ENCODE data around the gene CKAP4. TPM values are rescaled to one million over a fixed set of nuclear protein-coding genes. Genes with fewer than 3 reads are reported as not detected.

CKAP4 gene
- total and polyA plus RNA-seq, 2 of the 13 experiments (the other 11 are each of a cell fraction or from before 2014, with no cell fraction given), result 39.2 to 70.2 TPM

DNA sequence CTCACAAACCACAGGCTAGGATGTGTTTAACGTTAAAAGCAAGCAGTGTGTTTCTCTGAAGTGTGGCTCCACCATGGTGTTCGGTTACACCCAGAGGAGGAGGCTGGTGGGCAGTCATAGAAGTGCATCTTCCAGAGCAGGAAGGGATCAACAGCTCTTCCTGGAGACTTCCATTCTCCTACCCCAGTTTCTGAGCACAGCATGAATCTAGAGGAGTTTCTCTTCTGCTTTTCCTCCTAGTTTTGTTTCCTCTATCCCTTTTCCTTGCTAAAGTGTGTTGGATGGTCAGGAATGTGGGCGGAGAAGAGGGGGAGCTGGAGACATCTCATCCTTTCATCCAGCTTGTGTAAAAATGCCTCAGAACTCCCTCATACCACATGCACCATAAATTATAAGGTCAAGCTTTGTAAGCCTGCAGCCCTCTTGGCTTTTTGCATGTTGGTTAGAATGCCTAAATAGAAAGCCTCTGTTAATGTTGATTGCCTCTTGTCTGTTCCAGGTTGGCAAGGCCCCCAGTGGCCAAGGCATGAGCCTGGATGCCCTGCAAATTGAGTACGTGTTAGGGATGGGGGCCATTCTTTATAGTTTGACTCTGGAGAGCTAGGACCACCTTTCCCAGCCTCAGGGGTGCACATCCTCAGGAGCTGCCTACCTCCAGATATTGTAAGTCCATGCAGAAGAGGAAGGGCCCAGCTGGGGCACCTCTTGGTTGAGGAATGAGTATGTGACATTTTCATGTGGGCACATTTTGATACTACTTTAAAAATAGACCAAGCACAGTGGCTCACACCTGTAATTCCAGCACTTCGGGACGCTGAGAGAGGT is 4.0 kb upstream of the CKAP4 start:
- Histone ChIP-seq H3K4me2 (ENCODE audit: low read depth, low read length) (no peak overlapping the region), H3K4me1 (ENCODE audit: insufficient read depth, low read length) (peaks cover 23% of the 10 kb centered on the region), H2AFZ (ENCODE audit: low read length) (no peak overlapping the region), H3K4me3 (replicated peaks in 1 of 3; ENCODE audit: insufficient read depth in 1 of 3, low read depth in 2 of 3, low read length in 3 of 3) (no peak overlapping the region), H3K27me3 (ENCODE audit: control insufficient read depth in 1 of 2, insufficient read depth in 2 of 2, low read length in 2 of 2) (peaks cover 0 to 7% of the 10 kb centered on the region in 2 experiments; a peak in 1 of 5 replicates), H3K9me3 (ENCODE audit: low read length) (no peaks in the 10 kb centered on the region), H3K27ac (ENCODE audit: extremely low read length, insufficient read depth, low read length) (no peak overlapping the region), H3K9ac (ENCODE audit: insufficient read depth, low read depth, low read length) (no peak overlapping the region), H3K36me3 (replicated peaks in 1 of 2; ENCODE audit: control insufficient read depth in 1 of 2, insufficient read depth in 2 of 2, low read length in 2 of 2) (no peaks in the 10 kb centered on the region), H4K20me1 (ENCODE audit: insufficient read depth, low read length) (no peaks in the 10 kb centered on the region), H3K79me2 (ENCODE audit: insufficient read depth, low read length) (peaks cover under 1% of the 10 kb centered on the region)
- 36% methylated on average over 5 of the region's 6 CpGs for WGBS (ENCODE audit: low lambda C conversion rate)
- POLR2A ChIA-PET, result interaction anchor here (1.2 kb wide), 1 partner anchor 106 kb away, joined by 3 read pairs; the partner anchor contains the start of gene POLR3B
- no peak for DNase-seq (ENCODE audit: low spot score)
- ATAC-seq, result peak; percentile 12; the same call in 2 of the 3 replicates
- FAIRE-seq, result no peak
- intact Hi-C loops (cut with micrococcal nuclease; ENCODE audit: unreplicated experiment) (loop anchor here (2.0 kb wide), 1 partner anchor 31 kb away; no protein-coding TSS in a partner anchor), in situ Hi-C loops (cut with HindIII; ENCODE audit: extremely low pct_ligation_motif_present, low pct_unique_long_range_greater_than_20kb) (no loop called here)
- CTCF ChIA-PET (ENCODE audit: low intra/inter-chr PET ratio, low total read pairs), result no interaction called here
- no peak for TF ChIP-seq NFIB (CRISPR knock-in tag; IDR thresholded peaks at IDR 0.05; ENCODE audit: borderline replicate concordance)
- TF ChIP-seq, protein P1, sequence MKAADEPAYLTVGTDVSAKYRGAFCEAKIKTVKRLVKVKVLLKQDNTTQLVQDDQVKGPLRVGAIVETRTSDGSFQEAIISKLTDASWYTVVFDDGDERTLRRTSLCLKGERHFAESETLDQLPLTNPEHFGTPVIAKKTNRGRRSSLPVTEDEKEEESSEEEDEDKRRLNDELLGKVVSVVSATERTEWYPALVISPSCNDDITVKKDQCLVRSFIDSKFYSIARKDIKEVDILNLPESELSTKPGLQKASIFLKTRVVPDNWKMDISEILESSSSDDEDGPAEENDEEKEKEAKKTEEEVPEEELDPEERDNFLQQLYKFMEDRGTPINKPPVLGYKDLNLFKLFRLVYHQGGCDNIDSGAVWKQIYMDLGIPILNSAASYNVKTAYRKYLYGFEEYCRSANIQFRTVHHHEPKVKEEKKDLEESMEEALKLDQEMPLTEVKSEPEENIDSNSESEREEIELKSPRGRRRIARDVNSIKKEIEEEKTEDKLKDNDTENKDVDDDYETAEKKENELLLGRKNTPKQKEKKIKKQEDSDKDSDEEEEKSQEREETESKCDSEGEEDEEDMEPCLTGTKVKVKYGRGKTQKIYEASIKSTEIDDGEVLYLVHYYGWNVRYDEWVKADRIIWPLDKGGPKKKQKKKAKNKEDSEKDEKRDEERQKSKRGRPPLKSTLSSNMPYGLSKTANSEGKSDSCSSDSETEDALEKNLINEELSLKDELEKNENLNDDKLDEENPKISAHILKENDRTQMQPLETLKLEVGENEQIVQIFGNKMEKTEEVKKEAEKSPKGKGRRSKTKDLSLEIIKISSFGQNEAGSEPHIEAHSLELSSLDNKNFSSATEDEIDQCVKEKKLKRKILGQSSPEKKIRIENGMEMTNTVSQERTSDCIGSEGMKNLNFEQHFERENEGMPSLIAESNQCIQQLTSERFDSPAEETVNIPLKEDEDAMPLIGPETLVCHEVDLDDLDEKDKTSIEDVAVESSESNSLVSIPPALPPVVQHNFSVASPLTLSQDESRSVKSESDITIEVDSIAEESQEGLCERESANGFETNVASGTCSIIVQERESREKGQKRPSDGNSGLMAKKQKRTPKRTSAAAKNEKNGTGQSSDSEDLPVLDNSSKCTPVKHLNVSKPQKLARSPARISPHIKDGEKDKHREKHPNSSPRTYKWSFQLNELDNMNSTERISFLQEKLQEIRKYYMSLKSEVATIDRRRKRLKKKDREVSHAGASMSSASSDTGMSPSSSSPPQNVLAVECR (CRISPR knock-in tag; IDR thresholded peaks at IDR 0.05; ENCODE audit: borderline replicate concordance), result no peak
- no peak for TF ChIP-seq BCLAF1 (IDR thresholded peaks at IDR 0.05)
- BruUV-seq (replicated peaks), result no TSS peak

Measured in HepG2 (cell line).